Measurements from ENCODE around the gene MAST4.

Gene MAST4

DNA sequence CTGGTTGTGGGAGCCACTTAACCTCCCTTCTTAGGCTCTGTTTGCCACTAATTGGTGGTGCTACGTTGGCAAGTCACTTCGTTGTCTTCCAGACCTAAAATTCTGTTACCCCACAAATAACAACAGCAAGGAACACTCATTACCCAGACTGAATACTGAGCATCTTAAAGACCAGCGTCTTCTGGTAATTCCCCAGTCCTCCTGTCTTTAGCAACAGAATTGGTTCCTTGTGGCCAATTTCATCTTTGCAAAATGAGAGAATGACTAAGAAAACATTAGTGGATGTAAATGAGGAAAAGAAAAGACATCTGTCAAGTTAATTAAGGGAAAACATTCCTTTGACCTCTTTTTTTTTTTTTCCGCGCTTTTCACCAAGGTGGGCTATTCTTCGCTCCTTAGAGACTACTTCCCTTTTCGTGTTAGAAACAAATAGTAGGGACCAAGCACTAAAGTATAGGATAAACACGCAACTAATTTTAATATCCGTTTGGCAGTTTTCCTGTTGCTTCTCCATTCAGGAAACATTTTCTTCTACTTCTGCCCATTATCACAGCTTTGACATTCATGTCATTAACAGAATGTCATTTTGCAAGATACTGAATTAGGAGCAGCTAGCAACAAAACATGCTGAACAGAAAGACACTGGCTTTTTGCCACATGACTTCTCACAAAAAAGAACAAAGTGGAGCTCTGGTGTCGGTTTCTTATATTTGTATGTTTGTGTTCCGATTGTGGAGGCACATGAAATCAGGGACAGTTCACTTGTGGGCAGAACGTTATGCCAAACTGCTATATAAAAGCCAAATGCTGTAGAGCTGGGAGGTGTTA, 446.2 kb downstream of the MAST4 start:
- no peak for DNase-seq (ENCODE audit: low read depth in 3 of 3)

DNA sequence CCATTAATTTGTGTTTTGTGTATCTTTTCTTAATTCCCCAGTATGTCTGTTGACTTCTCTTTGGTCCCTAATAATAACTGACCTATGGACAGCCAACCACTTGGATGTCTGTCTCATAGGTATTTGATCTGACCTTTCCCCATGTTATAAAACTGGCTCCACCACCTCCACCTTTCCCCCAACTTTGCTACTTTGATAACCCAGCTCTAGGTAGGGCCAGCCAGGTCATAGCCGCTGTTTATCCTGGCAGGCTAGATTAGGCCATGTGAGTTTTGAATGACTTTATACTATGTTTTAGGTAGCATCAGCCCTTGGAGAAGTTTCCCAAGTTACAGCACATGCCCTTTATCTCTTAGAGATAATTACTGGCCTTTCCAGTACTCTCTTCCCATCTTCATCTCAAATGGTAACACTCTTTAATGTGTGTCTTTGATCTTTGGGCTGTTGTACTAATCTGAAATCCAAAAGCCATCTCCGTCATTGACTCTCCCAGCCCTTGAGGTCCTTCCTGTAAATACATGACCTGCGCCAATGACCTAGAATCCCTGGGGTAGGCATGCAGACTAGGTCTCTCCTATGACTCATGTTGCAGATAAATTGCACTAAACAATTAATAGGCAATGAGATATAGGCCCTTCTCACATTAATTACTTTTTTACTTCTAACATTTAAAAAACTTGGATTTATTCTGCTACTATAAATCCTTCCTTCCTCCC, 447.8 kb downstream of the MAST4 start:
- DNase-seq (ENCODE audit: low read depth in 3 of 3) = no peak

DNA sequence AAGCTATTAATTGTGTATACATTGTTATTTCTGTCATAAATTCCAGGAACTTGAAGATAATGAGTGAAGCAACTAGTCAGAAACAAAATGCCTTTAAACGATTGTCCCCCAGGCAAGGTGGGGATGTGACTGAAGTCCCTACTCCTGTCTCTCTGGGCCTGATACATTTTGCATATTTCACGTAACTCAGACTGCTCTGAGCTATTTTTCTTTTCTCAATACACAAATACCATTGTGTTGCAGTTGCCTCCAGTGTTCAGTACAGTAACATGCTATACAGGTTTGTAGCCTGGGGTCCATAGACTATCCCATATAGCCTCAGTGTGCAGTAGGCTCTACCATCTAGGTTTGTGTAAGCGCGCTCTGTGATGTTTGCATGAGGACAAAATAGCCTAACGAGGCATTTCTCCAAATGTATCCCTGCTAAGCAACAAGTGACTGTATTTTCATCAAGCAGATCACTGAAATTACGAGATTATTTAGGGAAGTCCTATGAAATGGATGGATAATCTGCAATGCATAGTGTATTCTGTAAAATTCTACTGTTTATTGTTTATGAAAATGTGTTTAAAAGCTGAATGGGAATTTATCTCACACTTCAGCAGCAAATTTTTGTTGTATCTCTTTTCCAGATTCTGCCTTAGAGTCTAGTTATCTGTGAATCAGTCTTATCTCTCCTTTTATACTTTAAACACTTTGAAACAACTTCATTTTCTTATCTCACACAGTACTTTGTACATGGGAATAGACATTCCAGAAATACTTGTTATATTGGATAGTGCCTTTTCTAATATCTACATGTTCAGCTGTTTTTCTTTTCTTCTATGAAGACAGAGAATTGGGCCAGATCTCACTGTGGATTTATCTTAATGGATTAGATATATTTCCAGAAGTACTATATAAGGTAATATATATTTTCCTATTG, 449.9 kb downstream of the MAST4 start:
- no peak for DNase-seq (ENCODE audit: low read depth in 3 of 3)

DNA sequence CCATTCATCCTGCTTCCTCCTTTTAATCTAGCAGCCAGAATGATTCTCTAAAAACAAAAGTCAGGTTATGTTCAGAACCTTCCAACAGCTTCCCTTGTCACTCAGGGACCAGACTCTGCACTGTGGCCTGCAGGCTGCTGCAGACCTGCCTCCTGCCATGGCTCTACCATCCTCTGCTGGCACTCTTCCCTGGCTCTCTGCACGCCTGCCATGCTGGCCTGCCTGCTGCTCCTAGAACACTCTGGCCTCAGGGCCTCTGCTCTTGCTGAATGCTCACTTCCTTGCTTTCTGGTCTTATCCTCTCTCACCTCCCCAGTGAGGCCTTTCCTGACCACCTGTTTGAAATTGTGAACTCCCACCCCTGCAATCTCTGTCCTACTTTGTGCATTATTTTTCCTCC, 451.0 kb downstream of the MAST4 start:
- no peak for DNase-seq (ENCODE audit: low read depth in 3 of 3)

DNA sequence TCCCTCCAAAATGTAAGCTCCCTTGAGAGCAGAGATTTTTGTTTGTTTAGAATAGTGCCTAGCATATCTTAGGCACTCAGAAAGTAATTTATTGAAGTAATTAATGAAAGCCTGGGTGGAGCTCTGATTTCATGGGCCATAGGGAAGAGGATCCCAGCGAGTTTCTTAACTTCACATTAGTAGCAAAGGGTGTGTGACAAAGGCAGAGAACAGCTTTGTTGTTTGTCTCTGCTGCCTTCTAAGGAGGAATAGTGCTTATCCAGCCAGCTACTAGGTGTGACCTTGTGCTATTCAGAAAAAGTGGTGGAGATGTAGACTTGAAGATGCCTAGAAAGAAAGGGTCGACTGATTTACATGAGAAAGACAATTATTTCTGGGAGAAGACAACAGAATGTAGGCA, 451.4 kb downstream of the MAST4 start:
- no peak for DNase-seq (ENCODE audit: low read depth in 3 of 3)

DNA sequence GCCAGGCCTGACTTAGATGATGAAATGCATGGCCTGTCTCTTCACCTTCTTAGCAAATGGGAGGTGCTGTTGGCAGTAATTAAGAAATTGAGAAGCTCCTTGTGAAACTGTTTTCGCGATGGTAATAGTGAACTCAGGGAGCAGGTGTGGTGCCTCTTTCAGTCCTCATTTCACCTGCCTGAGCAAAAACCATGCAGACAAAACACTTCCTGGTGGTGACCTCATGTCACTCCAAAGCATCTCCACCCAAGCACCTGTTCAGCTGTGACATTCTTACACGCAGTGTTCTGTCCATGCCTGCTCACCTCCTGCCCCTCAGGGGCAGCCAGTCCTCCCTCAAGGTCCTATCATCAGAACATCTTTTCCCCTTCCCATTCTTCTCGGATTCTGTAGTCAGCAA, 453.9 kb downstream of the MAST4 start:
- no peak for DNase-seq (ENCODE audit: low read depth in 3 of 3)

DNA sequence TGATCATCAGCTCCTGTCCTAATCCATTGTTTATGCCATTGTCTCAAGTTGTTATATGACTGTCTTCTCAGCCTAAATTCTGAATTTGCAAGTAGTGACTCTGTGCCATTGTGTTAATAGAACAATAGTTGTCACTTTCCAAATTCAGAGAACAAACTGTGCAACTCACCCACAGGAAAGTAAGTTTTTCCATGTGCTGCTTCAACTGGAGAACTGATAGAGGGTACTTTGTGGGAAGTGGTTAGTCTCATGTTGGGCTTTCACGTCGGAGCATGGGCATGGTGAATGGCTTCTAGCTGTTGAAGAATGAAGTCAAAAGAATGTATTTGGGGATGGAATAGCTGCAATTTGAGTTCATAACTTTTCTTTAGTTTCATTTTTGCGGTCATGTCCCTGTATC, 454.4 kb downstream of the MAST4 start:
- DNase-seq (ENCODE audit: low read depth in 3 of 3) = no peak

DNA sequence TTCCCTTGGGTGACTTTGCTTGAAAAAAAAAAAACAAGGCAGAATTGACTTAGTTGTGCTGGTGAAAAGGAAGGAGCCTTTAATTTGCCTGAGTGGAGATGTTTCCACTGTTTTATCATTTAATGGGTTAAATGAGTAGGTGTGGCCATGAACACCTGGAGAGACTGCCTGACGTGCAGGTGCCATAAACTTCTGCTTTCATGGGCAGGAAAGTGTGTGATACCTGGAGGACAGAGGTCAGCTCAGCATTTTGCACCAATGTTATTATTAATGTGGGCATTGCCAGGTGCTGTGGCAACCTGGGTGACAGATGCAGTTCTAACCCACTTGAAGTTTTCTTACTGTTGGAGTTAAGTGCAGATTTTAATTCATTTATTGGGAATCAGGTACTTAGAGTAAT, 455.0 kb downstream of the MAST4 start:
- no peak for DNase-seq (ENCODE audit: low read depth in 3 of 3)

DNA sequence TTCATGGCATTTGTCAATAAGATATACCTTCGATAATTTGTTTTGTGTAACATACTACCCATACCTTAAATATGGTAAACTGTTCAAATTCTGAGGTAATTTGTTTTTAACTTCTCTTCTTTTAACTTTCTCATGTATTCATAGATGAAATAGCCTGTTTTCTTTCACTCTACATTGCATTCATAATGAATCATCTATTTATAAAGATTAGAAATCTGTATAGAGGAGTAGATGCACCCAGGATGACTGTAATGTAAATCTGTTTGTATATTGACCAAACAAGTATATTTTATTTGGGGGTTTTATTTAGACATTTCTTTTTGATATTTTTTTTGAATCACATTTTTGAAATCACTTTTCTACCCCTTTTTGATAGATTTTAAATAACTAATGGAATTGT, 455.8 kb downstream of the MAST4 start:
- no peak for DNase-seq (ENCODE audit: low read depth in 3 of 3)

DNA sequence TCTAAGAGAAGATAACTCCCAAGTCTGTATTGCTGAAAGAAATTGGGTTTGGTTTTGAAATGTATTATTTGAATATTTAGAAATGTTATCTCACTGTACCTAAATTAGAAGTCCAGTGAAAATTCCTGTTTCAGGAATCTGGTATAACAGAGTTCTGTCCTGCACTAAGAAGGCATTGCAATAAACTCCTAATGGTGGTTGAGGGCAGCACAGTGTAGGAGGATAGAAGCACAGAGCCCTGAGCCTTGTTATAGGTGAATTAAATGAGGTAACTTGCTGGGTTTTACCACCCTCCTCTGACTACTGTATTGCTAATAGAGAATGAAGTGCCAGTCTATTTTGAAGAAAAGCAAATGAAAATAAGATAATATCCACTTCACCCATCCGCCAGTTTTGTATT, 457.0 kb downstream of the MAST4 start:
- DNase-seq (ENCODE audit: low read depth in 3 of 3) = no peak

DNA sequence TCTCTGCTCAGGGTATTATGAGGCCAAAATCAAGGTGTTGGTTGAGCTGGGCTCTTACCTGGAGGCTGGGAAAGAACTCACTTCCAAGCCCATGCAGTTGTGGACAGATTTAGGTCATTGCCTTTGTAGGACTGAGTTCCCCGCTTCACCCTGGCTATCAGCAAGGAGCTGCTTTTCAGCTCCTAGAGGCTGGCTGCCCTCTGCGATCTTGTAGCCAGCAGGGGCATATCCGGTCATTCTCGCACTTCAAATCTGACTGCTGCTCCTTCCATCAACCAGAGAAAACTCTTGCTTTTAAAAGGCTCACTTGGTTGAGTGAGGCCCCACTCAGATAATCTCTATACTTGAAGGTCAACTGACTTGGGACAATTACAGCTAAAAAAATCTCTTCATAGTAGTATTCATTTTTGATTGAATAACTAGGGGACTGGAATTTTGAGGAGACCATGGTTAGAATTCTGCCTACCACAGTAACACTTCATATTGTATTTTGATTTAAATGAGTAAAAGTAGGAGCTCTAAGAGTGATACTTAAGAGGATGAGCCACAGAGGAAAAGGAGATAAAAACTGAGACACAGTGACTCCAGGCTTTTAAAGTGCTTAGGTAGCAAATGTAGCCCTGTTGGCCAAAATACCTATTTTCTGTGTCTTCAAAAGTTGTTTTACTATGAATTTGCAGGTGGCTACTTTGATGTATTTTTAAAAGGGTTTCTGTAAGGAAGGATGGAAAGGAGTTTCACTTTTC, 463.0 kb downstream of the MAST4 start:
- DNase-seq (ENCODE audit: low read depth in 3 of 3) = no peak

DNA sequence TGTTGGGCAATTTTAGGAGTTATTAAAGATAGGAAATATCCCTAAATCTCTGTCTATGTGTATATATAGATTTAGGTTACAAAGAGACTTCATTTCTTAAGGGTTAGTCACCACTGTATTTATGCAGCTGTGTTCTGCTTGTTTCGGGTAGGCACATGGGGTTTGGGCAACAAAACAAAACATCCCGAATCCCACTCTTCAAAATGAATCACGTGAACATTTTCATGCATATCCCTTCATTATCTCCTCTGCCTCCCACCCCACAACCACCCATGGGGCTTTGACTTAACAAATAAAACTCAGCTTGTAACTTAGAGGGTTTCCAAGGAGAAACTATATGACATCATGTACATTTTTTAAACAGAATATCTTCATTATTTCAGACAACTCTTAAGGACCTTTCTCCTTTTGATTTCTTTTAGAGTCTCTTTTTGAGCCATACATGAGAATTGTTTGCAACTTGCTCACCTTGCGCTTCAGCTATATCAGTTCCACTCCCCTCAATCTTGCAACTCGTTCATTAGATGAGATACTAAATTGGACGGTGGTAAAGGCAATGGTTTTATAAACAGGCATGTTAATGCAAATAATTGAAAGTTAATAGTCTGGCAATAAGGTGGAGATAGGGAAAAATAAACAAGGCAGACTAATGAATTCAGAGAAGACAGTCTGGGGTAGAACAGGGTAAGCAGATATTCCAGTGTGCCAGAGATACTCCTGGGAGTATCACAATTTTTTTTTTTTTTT, 463.7 kb downstream of the MAST4 start:
- no peak for DNase-seq (ENCODE audit: low read depth in 3 of 3)

DNA sequence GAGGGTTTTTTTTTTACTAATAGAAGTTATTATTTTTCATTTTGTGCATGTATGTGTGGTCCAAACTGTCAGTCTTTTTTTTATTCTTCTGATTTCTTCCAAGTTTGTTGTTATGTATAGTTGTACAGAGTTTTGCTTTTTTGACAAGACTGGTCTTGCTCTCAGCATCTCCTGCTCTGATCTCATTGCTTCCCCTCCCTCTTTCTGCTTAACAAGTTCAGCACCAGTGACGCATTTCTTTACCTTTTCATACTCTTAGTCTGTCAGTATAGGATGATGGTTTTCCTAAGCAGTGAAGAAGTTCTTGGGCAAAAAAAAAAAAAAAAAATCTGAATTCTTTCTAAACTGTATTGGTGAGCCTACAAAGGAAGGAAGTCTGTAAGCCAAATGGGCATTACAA, 465.3 kb downstream of the MAST4 start:
- DNase-seq (ENCODE audit: low read depth in 3 of 3) = no peak

DNA sequence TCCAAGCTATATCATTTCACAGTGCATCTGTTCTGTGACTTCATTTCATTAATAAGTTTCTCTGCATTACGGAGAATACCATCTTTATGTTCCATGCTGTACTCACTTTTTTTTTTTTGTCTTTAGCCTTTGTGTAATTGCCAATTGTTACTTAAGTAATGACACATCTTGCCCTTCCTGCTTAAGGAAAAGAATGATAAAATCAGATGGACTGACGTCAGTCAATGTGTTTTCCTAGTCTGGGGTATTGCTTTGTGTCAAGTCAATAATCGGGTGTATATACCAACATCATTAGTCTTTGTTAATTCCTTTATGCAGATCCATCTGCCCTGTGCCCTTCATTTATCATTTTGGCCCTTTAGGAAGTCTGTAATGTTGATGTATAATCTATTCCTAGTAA, 466.9 kb downstream of the MAST4 start:
- DNase-seq (ENCODE audit: low read depth in 3 of 3) = no peak

DNA sequence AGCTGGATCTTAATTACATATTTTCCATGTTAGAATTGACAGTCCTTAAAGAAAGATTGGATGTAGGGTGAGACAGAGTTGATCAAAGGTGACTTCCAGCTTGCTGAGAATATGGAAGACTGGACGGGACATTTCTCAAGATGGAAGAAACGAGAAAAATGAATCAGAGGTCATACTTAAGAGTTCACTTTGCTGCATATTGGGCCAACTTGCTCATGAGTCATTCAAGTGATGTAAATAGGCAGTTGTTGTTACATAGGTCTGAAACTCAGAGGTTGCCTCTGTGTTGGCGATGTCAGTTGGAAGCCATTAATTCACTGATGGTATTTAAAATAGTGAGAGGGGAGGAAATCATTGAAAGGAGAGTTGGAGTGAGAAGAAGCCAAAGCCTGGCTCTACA, 467.6 kb downstream of the MAST4 start:
- no peak for DNase-seq (ENCODE audit: low read depth in 3 of 3)

DNA sequence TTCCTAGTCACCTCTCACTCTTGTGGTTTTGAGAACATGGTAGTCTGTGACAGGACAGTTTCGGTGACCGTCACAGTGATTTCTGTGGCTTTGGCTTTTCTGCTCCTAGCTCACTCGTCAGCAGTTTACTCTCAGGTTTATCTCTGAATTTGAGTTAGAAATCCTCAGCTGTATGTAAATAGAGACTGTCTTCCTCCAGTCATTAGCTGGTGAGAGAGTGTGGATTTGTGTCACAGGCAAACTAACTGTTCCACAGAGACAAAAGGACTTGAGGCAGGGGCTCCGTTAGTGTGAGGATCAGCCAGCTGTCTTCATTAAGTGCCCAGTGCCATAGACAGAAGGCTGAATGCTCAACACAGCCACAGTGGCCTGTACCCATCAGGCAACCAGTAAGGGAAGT, 469.0 kb downstream of the MAST4 start:
- DNase-seq (ENCODE audit: low read depth in 3 of 3) = no peak

DNA sequence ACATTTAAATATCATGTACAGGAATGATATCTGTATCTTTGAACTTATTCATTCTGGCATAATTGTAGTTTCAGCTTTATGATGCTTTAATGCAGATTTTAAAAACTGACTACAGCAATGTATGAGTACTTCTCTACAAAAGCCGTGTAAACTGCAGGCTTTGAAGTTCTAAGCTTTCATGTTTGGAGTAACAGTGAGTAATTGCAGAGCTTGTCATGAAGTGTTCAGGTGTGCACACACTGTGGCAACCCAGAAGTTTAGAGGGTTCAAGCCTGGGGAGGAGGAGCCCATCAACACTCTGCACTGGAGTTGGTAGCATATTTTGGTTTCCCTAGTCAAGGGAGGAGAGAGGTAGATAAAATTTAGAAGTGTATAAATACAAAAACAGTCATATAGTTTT, 469.5 kb downstream of the MAST4 start:
- no peak for DNase-seq (ENCODE audit: low read depth in 3 of 3)

DNA sequence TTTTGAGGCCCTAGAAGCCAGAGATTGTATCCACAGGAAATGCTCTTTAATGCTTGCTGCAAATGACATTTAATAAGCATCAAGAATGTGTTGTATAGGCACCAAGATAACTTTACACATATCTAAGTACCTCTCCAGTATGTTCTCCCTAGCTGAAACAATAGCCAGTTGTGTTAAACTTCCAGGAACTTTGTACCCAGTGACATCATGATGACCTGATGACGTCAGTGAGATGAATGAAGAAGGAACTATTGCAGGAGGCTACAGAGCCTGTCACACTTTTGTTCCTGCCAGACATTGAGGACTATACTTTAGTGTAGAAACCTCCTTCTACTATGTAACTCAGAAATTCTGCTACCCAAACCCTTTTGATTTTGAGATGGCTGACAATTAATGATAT, 470.6 kb downstream of the MAST4 start:
- no peak for DNase-seq (ENCODE audit: low read depth in 3 of 3)

DNA sequence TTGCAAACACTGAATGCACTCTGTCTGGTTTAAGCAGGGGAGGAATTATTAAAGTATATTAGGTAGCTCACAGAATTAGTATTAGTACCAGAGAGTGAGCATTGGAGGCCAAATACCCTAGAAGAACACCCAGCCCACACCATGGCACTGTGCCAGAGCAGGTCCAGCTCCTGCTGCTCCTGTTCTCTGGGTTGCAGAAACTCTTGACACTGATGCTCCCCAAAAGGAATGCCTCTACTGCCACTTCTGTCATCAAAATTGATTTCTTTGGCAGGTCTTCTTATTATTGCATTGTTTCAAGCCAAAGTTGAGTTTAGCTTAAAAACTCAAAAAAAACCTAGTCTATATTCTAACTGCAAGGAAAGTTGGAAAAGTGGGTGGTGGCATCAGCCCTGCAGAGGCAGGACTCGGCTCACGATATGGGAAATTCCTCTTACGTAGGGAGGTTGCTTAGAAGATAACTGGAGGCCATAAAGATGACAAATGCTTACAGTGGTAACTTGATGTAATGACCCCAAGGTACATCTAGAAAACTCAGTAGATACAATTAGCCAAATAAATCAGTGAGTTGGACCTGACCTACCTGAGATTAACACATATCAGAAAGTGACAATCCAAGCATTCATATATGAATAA, 477.0 kb downstream of the MAST4 start:
- no peak for DNase-seq (ENCODE audit: low read depth in 3 of 3)

DNA sequence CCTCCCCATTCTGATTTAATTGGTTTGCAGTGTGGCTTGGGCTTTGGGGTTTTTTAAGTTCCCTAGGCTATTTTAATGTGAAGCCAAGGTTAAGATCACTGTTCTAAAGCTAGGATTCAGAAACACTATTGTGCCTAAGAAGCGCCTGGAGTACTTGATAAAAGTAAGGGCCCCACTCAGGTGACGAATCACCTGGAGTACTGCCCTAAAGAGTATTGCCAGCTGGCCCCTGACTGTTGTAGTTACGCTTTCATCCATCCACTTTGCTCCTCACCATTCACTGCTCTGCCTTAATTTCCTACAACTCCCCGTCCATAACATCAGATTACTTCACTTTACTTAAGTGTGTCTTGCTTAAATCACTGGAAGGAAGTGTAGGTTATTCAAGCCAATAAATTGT, 481.1 kb downstream of the MAST4 start:
- no peak for DNase-seq (ENCODE audit: low read depth in 3 of 3)

DNA sequence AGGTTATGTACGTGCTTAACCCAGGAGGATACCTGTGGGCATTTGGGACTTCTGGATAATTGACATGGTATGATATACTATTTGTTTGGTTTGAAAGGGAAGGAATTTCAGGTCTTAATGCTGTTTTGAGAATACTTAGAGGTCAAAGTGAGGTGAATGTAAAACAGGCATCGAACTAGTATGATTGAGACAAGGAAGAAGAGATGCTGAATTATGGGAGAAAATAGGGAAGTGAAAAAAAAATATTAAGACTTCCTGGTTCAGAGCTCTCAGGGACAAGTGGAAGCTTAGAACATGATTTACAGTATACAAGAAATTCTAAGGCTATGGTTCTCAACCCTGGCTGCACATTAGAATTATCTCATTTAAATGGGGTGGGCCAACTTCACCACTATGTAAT, 485.1 kb downstream of the MAST4 start:
- no peak for DNase-seq (ENCODE audit: low read depth in 3 of 3)
